Activated B cell treated with CpG ODN at 0.5 μM for 24 hours (primary cell): Measurements from ENCODE around the gene CDADC1. TPM values are rescaled to one million over a fixed set of nuclear protein-coding genes. Genes with fewer than 3 reads are reported as not detected.
A peak's percentile ranks its signal among the peaks of the same experiment; 100 is the strongest.

ENCODE experiments used
- ATAC-seq: fragments of 200-7000 bp; cut with Tn5 transposase; one replicate; pipeline ENCODE4 v1.10.0; 2021; ENCODE audit warnings: low read depth, mild to moderate bottlenecking, moderate library complexity
- CTCF ChIA-PET: fragments of 350-600 bp; sonication (Branson Sonifier 250); formaldehyde crosslinking; loops from one replicate; lab custom pipeline; 2021; ENCODE audit warnings: antibody characterized with exemption; lab: Charles Lee
- POLR2A ChIA-PET: fragments of 350-600 bp; sonication (Branson Sonifier 250); formaldehyde crosslinking; loops from one replicate; lab custom pipeline; 2021; ENCODE audit warnings: antibody characterized with exemption; lab: Charles Lee
- DNase-seq: peaks from one replicate; pipeline ENCODE4 v3.0.0; 2022
- H3K27ac Mint-ChIP-seq: one replicate; pipeline ENCODE4 v1.8.0; 2020; ENCODE audit warnings: mixed read lengths
- H3K27me3 Mint-ChIP-seq: one replicate; pipeline ENCODE4 v1.8.0; 2021; ENCODE audit warnings: mixed read lengths
- H3K36me3 Mint-ChIP-seq: one replicate; pipeline ENCODE4 v1.8.0; 2021; ENCODE audit warnings: low read depth, mixed read lengths
- H3K4me1 Mint-ChIP-seq: one replicate; pipeline ENCODE4 v1.8.0; 2021; ENCODE audit warnings: mixed read lengths
- H3K4me3 Mint-ChIP-seq: one replicate; pipeline ENCODE4 v1.8.0; 2020; ENCODE audit warnings: mild to moderate bottlenecking, mixed read lengths
- H3K9me3 Mint-ChIP-seq: one replicate; pipeline ENCODE4 v1.8.0; 2020; ENCODE audit warnings: mixed read lengths
- intact Hi-C: fragments of 100-400 bp; cut with micrococcal nuclease; formaldehyde crosslinking; loops from one replicate; pipeline ENCODE4 v1.15.1; 2024
- total RNA-seq: library from RNA; stranded (reverse); gene quantifications from 2 replicates; pipeline ENCODE4 v1.2.3, GENCODE V29; 2022
- TF ChIP-seq, protein P1 (sequence below): fragments of 200-600 bp; IDR thresholded peaks from one replicate; pipeline ENCODE4 v1.8.0; 2022; ENCODE audit warnings: antibody characterized with exemption, mild to moderate bottlenecking

The CDADC1 gene
- total RNA-seq, 1 donor from 2014 or later, result 10.4 TPM

DNA sequence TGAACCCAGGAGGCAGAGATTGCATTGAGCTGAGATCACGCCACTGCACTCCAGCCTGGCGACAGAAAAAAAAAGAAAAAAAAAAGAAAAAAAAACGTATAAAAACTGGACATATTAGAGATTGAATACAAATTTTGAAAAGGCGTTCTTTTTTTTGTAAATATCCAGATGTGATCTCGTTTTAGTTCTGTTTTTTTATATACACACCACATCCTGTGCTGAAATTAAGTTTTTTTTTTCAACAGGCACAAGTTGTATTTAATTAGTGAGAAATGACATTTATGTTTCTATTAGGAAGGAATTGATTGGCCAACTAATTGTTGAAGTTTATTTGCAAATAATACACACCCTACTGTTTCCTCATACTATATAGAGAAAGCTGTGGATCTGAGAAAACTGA lies 3.6 kb downstream of the CDADC1 start:
- TF ChIP-seq, protein P1, sequence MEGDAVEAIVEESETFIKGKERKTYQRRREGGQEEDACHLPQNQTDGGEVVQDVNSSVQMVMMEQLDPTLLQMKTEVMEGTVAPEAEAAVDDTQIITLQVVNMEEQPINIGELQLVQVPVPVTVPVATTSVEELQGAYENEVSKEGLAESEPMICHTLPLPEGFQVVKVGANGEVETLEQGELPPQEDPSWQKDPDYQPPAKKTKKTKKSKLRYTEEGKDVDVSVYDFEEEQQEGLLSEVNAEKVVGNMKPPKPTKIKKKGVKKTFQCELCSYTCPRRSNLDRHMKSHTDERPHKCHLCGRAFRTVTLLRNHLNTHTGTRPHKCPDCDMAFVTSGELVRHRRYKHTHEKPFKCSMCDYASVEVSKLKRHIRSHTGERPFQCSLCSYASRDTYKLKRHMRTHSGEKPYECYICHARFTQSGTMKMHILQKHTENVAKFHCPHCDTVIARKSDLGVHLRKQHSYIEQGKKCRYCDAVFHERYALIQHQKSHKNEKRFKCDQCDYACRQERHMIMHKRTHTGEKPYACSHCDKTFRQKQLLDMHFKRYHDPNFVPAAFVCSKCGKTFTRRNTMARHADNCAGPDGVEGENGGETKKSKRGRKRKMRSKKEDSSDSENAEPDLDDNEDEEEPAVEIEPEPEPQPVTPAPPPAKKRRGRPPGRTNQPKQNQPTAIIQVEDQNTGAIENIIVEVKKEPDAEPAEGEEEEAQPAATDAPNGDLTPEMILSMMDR, result no peak
- H3K4me3 Mint-ChIP-seq, result no peak overlapping the region
- H3K9me3 Mint-ChIP-seq, result no peaks in the 10 kb centered on the region
- no peak overlapping the region for H3K27ac Mint-ChIP-seq
- H3K4me1 Mint-ChIP-seq, result peaks cover 25% of the 10 kb centered on the region
- ChIA-PET CTCF (no interaction called here), POLR2A (no interaction called here)
- intact Hi-C loops, result no loop called here
- DNase-seq (no peak), ATAC-seq (no peak)
- no peaks in the 10 kb centered on the region for H3K27me3 Mint-ChIP-seq
- H3K36me3 Mint-ChIP-seq, result peaks cover 43% of the 10 kb centered on the region

DNA sequence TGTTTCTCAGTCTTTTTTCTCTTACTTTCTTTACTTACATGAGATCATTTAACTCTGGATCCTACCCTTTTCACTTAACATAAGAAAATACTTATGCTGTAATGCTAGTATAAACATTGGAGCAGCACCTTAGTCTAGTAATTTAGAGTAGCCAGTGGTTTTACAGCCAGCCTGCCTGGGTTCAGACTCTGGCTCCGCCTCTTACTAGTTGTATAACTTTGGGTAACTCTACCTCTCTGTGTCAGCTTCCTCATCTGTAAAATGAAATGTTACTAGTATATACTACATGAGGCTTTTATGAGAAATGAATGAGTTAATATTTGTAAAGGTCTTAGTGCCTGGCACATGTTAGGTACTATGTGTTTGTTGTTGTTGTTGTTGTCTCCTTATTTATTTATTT lies 5.6 kb downstream of the CDADC1 start:
- ChIA-PET CTCF (no interaction called here), POLR2A (no interaction called here)
- no peak for DNase-seq
- no peaks in the 10 kb centered on the region for H3K27me3 Mint-ChIP-seq
- intact Hi-C loops, result no loop called here
- ATAC-seq, result no peak
- H3K4me1 Mint-ChIP-seq, result peaks cover 25% of the 10 kb centered on the region
- no peaks in the 10 kb centered on the region for H3K9me3 Mint-ChIP-seq
- no peak overlapping the region for H3K4me3 Mint-ChIP-seq
- no peak overlapping the region for H3K27ac Mint-ChIP-seq
- TF ChIP-seq, protein P1, result no peak
- peaks cover 41% of the 10 kb centered on the region for H3K36me3 Mint-ChIP-seq

DNA sequence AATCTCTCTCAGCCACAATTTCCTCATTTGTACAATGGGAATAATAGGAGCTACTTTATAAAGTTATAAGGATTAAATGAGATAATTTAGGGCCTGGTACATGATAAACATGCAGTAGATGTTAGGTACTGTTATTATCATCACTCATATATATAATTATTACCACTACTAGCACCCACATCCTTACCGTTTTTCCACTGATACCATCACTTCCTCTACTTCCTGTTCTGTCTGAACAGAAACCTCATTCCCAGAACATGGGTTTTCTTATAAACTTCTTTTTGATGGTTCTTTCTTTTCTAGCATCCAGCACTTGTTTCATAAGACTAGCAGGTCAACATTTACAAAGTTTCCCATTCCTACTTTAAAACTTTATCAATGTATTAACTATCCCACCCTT lies 6.3 kb downstream of the CDADC1 start:
- Mint-ChIP-seq H3K9me3 (no peaks in the 10 kb centered on the region), H3K36me3 (peaks cover 41% of the 10 kb centered on the region), H3K27ac (no peak overlapping the region), H3K4me1 (peaks cover 21% of the 10 kb centered on the region), H3K4me3 (no peak overlapping the region), H3K27me3 (no peaks in the 10 kb centered on the region)
- DNase-seq, result no peak
- intact Hi-C loops, result no loop called here
- POLR2A ChIA-PET, result no interaction called here
- no peak for ATAC-seq
- TF ChIP-seq, protein P1, result no peak
- CTCF ChIA-PET, result no interaction called here

DNA sequence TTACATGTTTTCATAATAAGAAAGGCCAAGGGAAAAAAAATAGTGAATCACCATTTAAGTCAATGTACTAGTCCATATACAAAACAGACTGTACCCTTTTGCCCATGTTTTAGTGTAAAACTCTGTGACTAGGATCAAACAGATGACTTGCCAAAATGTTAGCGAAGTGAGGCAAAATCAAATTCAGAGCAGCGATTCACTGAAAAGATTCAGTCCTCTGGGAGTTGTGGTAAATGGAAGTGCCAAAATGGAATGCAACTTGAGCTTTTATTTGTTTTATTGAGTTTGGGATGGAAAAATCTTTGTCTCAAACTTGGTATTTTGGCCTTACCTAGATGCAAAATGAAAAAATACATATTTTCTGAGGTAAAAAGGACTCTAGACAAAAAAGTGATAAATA lies 9.1 kb downstream of the CDADC1 start:
- peaks cover 52% of the 10 kb centered on the region for H3K36me3 Mint-ChIP-seq
- intact Hi-C loops, result loop anchor here (1.0 kb wide), 1 partner anchor 10 kb away; the partner anchor contains the start of gene CDADC1
- no peak overlapping the region for H3K4me3 Mint-ChIP-seq
- ChIA-PET POLR2A (interaction anchor here (2.2 kb wide), 1 partner anchor 9 kb away, joined by 12 read pairs; the partner anchor contains the start of gene CDADC1), CTCF (no interaction called here)
- no peaks in the 10 kb centered on the region for H3K9me3 Mint-ChIP-seq
- H3K27me3 Mint-ChIP-seq, result no peaks in the 10 kb centered on the region
- DNase-seq (no peak), ATAC-seq (no peak)
- no peak overlapping the region for H3K27ac Mint-ChIP-seq
- TF ChIP-seq, protein P1, result no peak
- peaks cover 16% of the 10 kb centered on the region for H3K4me1 Mint-ChIP-seq

DNA sequence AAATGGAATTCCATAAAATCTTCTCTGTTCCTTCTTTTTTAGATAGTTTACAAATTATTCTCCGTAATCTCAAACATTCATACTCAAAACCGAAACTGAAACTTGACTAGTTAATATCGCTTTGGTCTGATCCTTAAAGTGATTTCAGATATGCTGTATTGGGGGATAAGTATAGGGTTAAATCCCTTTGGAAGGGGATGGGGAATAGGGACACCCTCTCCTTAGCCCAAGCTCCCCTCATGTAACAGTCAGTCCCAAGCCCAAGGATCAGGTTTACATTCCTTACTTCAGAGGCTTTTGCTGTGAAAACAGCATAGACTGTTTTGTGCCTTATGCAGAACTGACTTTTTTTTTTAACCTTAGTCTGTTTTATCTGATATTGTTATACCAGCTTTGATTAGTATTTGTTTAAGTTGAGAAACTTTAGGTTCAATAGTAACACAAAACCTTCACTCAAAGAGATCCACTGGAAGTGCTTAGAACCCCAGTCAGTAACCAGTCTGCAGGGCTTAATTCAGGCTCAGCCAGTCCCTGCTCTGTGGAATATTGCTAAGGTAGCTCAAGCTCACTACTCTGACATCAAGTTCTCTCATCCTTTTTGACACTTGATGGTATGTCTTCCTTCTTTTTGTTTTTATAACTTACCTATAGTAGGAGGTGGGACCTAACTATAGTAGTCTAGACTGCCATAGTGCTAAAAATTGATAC lies 10.5 kb downstream of the CDADC1 start:
- DNase-seq (no peak), ATAC-seq (peak; percentile 49)
- peaks cover 14% of the 10 kb centered on the region for H3K4me1 Mint-ChIP-seq
- H3K4me3 Mint-ChIP-seq, result peak overlapping the region; percentile 73
- intact Hi-C loops, result no loop called here
- POLR2A ChIA-PET, result interaction anchor here (2.2 kb wide), 1 partner anchor 10 kb away, joined by 12 read pairs; the partner anchor contains the start of gene CDADC1
- no peaks in the 10 kb centered on the region for H3K27me3 Mint-ChIP-seq
- CTCF ChIA-PET, result no interaction called here
- no peaks in the 10 kb centered on the region for H3K9me3 Mint-ChIP-seq
- TF ChIP-seq, protein P1, result no peak
- H3K36me3 Mint-ChIP-seq, result peaks cover 48% of the 10 kb centered on the region
- peak overlapping the region; percentile 46 for H3K27ac Mint-ChIP-seq
